Epidermal melanocyte (primary cell): ENCODE measurements around the gene ACIN1.
"Not testable (repeated sequence)": the region's sequence is repeated elsewhere in the genome, so short reads cannot be mapped to it uniquely, and the experiment has no call there.

Experiments used
- DNase-seq: peaks from one replicate; pipeline ENCODE4 v3.0.0; 2011; ENCODE audit warnings: low spot score; ENCODE audit not compliant: insufficient read length

The ACIN1 gene

DNA sequence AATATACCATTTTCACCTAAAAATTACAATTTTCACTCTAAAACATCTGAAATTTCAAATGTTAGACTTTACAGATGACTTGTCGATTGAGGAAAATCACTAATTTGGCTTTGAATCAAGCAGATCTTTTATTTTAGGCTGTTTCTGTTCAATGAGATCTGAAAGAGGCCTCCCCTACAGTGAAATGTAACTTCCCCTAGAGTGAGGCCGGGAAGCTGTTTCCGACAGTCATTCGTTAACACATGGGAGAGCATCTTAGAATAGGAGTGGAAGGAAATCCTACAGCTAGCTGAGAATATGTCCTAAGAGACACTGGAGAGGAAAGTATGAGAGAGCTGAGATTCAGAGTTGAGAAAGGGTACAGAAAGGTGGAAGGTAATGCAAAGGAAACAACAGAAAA is 79.3 kb downstream of the ACIN1 start:
- DNase-seq, result no peak

DNA sequence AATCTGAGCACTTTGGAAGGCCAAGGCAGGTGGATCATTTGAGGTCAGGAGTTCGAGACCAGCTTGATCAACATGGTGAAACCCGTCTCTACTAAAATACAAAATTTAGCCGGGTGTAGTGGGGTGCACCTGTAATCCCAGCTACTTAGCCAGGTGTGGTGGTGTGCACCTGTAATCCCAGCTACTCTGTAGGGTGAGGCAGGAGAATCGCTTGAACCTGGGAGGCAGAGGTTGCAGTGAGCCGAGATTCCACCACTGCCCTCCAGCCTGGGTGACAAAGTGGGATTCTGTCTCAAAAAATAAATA is 81.2 kb downstream of the ACIN1 start:
- not testable (repeated sequence) for DNase-seq

DNA sequence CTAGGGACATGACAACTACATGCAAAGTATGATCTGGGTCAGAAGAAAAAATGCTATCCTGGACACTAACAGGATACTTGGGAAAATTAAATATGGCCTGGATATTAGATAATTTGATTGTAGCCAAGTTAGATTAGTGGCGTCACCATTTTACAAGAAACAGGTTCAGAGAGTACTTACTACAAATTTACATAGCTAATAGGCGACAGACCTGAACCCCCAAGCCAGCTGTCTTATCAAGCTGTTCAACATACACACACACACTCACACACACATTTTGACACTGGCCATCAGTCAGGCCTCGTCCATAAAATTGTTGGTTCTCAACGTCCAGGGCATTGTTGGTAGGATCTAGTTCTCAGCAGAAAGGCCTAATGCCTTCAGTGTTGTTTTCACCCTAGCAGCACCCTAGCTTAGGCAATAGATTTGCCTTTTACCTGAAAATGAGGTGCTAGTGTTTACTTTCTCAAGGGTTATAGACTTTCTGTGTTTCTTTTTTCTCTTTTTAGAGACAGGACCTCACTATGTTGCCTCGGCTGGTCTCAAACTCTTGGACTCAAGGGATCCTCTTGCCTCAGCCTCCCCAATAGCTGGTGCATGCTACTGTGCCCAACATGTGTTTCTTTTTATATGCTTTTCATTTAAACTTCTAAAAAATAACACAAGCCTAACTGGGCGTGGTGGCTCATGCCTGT is 81.7 kb downstream of the ACIN1 start:
- no peak for DNase-seq

GRCh38 chr14:23009939-23010726 is 84.8 kb downstream of the ACIN1 start, which contains the start of gene C14orf93:
Gene C14orf93, minus strand, starts transcription at chr14:23010143. Its CDS starts 11,120 bp downstream, at chr14:22999023.
- DNase-seq, result peak; percentile 60

DNA sequence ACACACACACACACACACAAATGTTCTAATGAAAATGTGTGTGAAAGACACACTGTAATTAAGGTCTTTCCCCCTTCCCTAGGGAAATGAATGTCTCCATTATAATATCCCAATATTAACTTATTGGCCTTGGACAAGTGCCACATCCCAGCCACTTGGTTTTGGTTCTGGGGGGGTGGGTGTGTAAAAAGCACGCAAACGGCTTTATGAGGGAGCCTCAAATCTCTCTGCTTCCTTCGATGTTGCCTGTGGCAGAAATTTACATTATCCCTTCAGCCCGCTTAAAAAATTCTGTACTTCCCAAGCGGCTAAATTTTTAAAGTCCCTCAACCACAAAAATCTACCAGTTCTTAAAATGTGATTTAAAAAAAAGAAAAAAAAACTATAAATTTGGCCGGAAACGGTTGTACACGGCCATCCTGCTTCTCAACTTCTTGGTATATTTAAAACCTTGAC is 85.4 kb downstream of the ACIN1 start:
- no peak for DNase-seq

GRCh38 chr14:23008831-23009230 is 86.1 kb downstream of the ACIN1 start:
- DNase-seq, result no peak
